Upper lobe of left lung (tissue), 4 donors: ENCODE data around the gene NSMF.

Experiments
- POLR2A ChIP-seq, 4 donors: fragments of 450-650 bp; IDR thresholded peaks; one replicate each; pipeline ENCODE4 v1.5.1; 2016 to 2017; ENCODE audit warnings: antibody characterized with exemption in 4 of 4, mild to moderate bottlenecking in 2 of 4
- POLR2AphosphoS5 ChIP-seq, 2 donors: sonication (generic); formaldehyde crosslinking; IDR thresholded peaks; one replicate each; pipeline ENCODE4 v1.5.1; 2017; ENCODE audit warnings: antibody characterized with exemption in 2 of 2
- TF ChIP-seq, protein P1 (sequence below), 6 experiments: fragments of 450-650 bp in 4 of 6; fragments of 200-600 bp in 2 of 6; sonication (generic) in 2 of 6; IDR thresholded peaks; one replicate each; pipeline ENCODE4 v1.5.1; 2016 to 2019; ENCODE audit warnings: antibody characterized with exemption in 6 of 6

DNA sequence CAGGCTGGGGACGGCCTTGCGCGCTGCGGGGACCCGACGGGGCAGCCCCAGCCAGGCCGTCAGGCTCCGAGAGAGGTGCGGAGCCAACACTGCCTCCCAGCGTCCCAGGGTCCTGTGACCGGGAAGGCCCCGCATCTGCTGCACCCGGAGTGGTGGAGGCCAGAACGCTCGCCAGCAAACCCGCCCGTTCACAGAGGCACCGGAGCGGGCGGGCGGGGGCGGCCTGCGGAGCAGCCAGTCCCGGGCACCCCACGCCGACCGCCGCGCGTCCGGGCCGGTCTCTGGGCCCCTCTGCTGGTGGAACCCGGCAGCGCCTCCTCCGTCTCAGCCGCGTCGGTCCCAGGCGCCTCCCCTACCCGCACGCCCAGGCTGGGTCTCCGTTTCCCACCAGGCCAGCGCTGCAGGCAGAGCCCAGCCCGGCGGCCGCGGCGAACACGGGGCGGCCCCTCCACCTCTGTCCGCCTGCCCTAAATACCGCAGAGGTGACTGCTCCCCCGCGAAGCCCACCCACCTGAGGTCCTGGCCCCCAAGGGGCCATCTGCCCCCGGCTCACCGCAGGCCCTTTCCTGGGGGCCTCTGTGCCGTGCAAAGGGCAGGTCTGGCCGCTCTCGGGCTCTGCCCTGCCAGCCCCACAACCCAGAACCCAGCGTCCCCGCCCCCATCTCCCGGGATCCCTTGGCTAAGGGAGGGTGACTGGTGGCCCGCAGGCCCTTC lies 52.1 kb downstream of the NSMF start:
- TF ChIP-seq, protein P1, sequence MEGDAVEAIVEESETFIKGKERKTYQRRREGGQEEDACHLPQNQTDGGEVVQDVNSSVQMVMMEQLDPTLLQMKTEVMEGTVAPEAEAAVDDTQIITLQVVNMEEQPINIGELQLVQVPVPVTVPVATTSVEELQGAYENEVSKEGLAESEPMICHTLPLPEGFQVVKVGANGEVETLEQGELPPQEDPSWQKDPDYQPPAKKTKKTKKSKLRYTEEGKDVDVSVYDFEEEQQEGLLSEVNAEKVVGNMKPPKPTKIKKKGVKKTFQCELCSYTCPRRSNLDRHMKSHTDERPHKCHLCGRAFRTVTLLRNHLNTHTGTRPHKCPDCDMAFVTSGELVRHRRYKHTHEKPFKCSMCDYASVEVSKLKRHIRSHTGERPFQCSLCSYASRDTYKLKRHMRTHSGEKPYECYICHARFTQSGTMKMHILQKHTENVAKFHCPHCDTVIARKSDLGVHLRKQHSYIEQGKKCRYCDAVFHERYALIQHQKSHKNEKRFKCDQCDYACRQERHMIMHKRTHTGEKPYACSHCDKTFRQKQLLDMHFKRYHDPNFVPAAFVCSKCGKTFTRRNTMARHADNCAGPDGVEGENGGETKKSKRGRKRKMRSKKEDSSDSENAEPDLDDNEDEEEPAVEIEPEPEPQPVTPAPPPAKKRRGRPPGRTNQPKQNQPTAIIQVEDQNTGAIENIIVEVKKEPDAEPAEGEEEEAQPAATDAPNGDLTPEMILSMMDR (IDR thresholded peaks at IDR 0.05), result peak; percentile 77 to 97 (median 94)
- TF ChIP-seq POLR2A (IDR thresholded peaks at IDR 0.05), result no peak
- TF ChIP-seq POLR2AphosphoS5 (IDR thresholded peaks at IDR 0.05), result no peak
